ENCODE data around the gene KLHL36.

DNA sequence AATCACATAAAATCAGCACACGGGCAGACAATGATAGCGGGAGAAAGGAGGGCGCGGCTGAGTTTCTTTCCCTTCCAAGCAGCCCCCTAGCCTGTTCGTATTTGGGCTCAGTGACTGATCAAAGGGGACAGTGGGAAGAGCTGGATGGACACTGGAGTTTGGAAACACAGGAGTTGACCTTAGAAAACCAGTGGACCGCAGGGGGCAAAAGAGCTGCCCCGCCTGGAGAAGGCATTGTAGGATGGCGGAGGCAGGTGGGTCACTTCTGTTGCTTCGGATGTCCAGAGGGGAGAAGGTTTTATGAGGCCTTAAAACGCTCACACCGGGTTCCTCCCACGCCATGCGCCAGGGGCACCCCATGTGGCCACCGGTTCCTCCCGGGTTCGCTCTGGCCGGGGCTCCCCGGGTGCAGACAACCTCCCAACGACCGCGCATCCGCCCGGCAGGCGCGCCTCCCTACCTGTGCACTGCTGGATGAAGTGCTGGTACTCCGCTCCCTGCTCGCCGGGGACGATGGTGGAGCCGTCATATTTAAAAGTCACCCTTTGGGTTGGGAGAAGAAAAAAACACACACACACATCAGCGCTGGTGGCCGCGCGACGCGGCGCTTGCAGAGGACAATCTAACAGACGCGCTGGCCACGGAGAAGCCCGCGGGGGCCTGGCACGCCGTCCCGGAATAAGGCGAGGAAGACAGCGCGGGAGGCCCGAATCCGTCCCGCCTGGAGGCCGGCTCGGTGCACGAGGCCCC, 31.1 kb upstream of the KLHL36 start:
- TF ChIP-seq, protein P1, sequence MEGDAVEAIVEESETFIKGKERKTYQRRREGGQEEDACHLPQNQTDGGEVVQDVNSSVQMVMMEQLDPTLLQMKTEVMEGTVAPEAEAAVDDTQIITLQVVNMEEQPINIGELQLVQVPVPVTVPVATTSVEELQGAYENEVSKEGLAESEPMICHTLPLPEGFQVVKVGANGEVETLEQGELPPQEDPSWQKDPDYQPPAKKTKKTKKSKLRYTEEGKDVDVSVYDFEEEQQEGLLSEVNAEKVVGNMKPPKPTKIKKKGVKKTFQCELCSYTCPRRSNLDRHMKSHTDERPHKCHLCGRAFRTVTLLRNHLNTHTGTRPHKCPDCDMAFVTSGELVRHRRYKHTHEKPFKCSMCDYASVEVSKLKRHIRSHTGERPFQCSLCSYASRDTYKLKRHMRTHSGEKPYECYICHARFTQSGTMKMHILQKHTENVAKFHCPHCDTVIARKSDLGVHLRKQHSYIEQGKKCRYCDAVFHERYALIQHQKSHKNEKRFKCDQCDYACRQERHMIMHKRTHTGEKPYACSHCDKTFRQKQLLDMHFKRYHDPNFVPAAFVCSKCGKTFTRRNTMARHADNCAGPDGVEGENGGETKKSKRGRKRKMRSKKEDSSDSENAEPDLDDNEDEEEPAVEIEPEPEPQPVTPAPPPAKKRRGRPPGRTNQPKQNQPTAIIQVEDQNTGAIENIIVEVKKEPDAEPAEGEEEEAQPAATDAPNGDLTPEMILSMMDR (IDR thresholded peaks at IDR 0.05; ENCODE audit: insufficient read depth, low read depth, low read length): no peak
- no peak for TF ChIP-seq EZH2 (IDR thresholded peaks at IDR 0.05; ENCODE audit: insufficient read depth, low read length)
